Loucy (cell line): Measurements from ENCODE around the gene ARSI.
A peak's percentile ranks its signal among the peaks of the same experiment; 100 is the strongest.

ENCODE experiments used
- H2AFZ ChIP-seq: fragments of 200-600 bp; sonication (generic); 2 replicates; pipeline ENCODE4 v1.6.0; 2016; ENCODE audit warnings: antibody characterized with exemption, mild to moderate bottlenecking, low read length, moderate library complexity
- H3F3A ChIP-seq: fragments of 200-600 bp; 2 replicates; pipeline ENCODE4 v1.6.0; 2016; ENCODE audit warnings: antibody characterized with exemption, low read depth, mild to moderate bottlenecking
- H3K27me3 ChIP-seq: fragments of 200-600 bp; sonication (generic); 2 replicates; pipeline ENCODE4 v1.6.1; 2014; ENCODE audit warnings: low read length, mild to moderate bottlenecking; ENCODE audit not compliant: insufficient read depth, poor library complexity, severe bottlenecking
- H3K36me3 ChIP-seq: fragments of 200-600 bp; sonication (generic); 2 replicates; pipeline ENCODE4 v1.6.1; 2016; ENCODE audit warnings: low read length; ENCODE audit not compliant: insufficient read depth
- H3K4me1 ChIP-seq: fragments of 200-600 bp; sonication (generic); 2 replicates; pipeline ENCODE4 v1.5.1; 2014; ENCODE audit warnings: low read length, mild to moderate bottlenecking; ENCODE audit not compliant: insufficient read depth, poor library complexity, severe bottlenecking
- H3K4me2 ChIP-seq: fragments of 200-600 bp; sonication (generic); 2 replicates; pipeline ENCODE4 v1.6.0; 2014; ENCODE audit warnings: antibody characterized with exemption, low read length, low read depth, mild to moderate bottlenecking; ENCODE audit not compliant: poor library complexity, severe bottlenecking
- H3K4me3 ChIP-seq: fragments of 200-600 bp; sonication (generic); 2 replicates; pipeline ENCODE4 v1.5.1; 2014; ENCODE audit warnings: low read length, mild to moderate bottlenecking, mixed read lengths; ENCODE audit not compliant: poor library complexity, severe bottlenecking
- H3K79me2 ChIP-seq: fragments of 200-600 bp; sonication (generic); 2 replicates; pipeline ENCODE4 v1.6.1; 2014; ENCODE audit warnings: low read length; ENCODE audit not compliant: insufficient read depth
- H3K9ac ChIP-seq: fragments of 200-600 bp; sonication (generic); 2 replicates; pipeline ENCODE4 v1.6.0; 2014; ENCODE audit warnings: mild to moderate bottlenecking, low read depth, low read length, moderate library complexity; ENCODE audit not compliant: poor library complexity, severe bottlenecking
- H3K9me2 ChIP-seq: fragments of 200-600 bp; sonication (generic); replicated peaks from 2 replicates; pipeline ENCODE4 v1.6.1; 2016; ENCODE audit warnings: low read depth, low read length, mixed read lengths
- H3K9me3 ChIP-seq: fragments of 200-600 bp; sonication (generic); 2 replicates; pipeline ENCODE4 v1.6.1; 2014; ENCODE audit warnings: mild to moderate bottlenecking, antibody characterized with exemption, low read length, low read depth; ENCODE audit not compliant: insufficient read depth
- H4K20me1 ChIP-seq: fragments of 200-600 bp; sonication (generic); 2 replicates; pipeline ENCODE4 v1.6.0; 2014; ENCODE audit warnings: antibody characterized with exemption, low read length, mild to moderate bottlenecking; ENCODE audit not compliant: insufficient read depth, poor library complexity, severe bottlenecking
- EZH2phosphoT487 ChIP-seq: fragments of 200-600 bp; IDR thresholded peaks from 2 replicates; pipeline ENCODE4 v1.6.1; 2018; ENCODE audit warnings: antibody characterized with exemption, mild to moderate bottlenecking, moderate library complexity, borderline replicate concordance
- TF ChIP-seq, protein P1 (sequence below): fragments of 200-600 bp; sonication (generic); conservative IDR thresholded peaks from 2 replicates; pipeline ENCODE4 v1.5.1; 2014; ENCODE audit warnings: mild to moderate bottlenecking, antibody characterized with exemption, low read length

ARSI gene

DNA sequence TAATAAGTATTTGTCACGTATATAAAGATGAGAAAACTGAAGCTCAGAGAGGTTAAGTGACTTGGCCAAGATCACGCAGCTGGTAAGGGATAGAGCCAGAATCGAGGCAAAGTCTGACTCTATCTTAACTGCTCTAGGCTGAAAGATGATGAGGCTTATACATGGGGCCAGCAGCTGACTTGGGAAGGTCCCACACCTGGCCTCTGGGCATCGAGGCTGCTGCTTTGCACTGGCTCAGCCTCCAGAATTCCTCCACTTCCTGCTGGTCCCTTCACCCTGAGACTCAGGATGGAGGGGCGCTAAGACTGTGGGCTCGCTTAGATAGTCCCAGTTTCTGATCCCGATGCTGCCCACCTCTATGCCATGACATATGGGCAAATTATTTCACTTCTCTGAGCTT, 48.3 kb downstream of the ARSI start:
- H3K4me3 ChIP-seq: no peak overlapping the region
- no peaks in the 10 kb centered on the region for H3K79me2 ChIP-seq
- TF ChIP-seq, protein P1, sequence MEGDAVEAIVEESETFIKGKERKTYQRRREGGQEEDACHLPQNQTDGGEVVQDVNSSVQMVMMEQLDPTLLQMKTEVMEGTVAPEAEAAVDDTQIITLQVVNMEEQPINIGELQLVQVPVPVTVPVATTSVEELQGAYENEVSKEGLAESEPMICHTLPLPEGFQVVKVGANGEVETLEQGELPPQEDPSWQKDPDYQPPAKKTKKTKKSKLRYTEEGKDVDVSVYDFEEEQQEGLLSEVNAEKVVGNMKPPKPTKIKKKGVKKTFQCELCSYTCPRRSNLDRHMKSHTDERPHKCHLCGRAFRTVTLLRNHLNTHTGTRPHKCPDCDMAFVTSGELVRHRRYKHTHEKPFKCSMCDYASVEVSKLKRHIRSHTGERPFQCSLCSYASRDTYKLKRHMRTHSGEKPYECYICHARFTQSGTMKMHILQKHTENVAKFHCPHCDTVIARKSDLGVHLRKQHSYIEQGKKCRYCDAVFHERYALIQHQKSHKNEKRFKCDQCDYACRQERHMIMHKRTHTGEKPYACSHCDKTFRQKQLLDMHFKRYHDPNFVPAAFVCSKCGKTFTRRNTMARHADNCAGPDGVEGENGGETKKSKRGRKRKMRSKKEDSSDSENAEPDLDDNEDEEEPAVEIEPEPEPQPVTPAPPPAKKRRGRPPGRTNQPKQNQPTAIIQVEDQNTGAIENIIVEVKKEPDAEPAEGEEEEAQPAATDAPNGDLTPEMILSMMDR: no peak
- no peak for TF ChIP-seq EZH2phosphoT487
- H3K36me3 ChIP-seq: no peaks in the 10 kb centered on the region
- no peak overlapping the region for H3K4me2 ChIP-seq
- H2AFZ ChIP-seq: no peak overlapping the region
- H3K9me2 ChIP-seq: no peaks in the 10 kb centered on the region
- no peaks in the 10 kb centered on the region for H3F3A ChIP-seq
- H3K4me1 ChIP-seq: peaks cover 11% of the 10 kb centered on the region
- H3K9me3 ChIP-seq: no peaks in the 10 kb centered on the region
- no peaks in the 10 kb centered on the region for H3K27me3 ChIP-seq
- no peak overlapping the region for H3K9ac ChIP-seq
- H4K20me1 ChIP-seq: no peaks in the 10 kb centered on the region

DNA sequence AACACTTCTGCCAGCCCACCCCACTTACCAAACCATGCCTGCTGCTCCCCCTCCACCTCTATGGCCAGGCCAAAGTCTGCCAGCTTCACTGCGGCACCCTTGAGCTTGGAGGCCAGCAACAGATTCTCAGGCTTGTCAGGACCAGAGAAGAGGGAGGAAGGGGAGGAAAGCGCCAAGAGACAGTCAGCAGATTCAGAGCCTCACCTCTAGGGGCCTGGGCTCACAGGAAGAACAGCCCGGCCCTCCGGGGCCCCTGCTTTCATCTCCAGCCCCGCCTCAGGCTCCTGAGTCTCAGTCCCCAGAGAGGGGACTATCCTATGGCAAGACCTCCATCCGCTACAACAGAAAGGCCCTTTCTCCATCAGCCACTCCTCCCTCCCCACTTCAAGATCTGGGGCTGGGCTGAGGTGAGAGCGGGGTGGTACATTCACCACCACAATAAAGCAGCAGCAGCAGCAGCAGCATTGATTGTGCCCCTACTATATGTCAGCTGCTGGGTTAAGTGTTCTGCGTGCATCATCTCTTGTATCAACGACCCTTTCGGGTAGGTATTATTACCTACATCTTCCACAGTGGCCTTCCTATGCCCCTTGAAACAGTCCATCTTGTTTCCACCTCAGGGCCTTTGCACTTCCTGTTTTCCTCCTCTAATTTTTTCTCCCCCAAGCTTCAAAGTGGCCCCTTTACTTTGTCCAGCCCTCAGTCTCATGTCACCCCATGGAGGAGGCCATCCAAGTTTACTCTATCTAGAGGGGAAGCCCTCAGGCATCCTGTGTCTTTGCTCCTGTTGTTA, 49.1 kb downstream of the ARSI start:
- no peaks in the 10 kb centered on the region for H3K79me2 ChIP-seq
- H3K4me2 ChIP-seq: no peak overlapping the region
- TF ChIP-seq, protein P1: peak; percentile 24; the same call in 1 of the 2 replicates
- no peak for TF ChIP-seq EZH2phosphoT487
- H2AFZ ChIP-seq: no peak overlapping the region; the same call in 1 of the 2 replicates
- no peaks in the 10 kb centered on the region for H3K36me3 ChIP-seq
- H3K4me1 ChIP-seq: peaks cover 11% of the 10 kb centered on the region
- H3K9me2 ChIP-seq: no peaks in the 10 kb centered on the region
- no peak overlapping the region for H3K9ac ChIP-seq
- H3K4me3 ChIP-seq: no peak overlapping the region
- no peaks in the 10 kb centered on the region for H3K27me3 ChIP-seq
- H3F3A ChIP-seq: no peaks in the 10 kb centered on the region
- no peaks in the 10 kb centered on the region for H3K9me3 ChIP-seq
- H4K20me1 ChIP-seq: no peaks in the 10 kb centered on the region

DNA sequence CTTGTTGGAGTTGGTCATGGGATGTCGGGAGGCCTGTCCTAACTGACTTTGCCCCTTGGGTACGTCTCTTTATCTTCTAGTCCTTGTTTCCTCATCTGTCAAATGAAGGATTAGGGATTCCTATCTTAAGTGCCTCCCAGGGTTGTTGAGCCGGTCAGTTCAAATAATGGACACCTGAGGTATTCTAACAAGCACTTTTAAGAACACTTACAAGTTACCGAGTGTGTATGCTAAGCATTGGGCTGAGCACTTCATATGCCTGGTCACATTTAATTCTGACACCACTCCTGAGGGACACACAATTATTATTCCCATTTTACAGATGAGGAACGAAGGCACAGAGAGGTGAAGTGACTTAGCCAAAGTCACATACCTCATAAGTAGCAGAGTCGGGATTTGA, 50.2 kb downstream of the ARSI start:
- peaks cover 5% of the 10 kb centered on the region for H3K4me1 ChIP-seq
- H3K9me2 ChIP-seq: no peaks in the 10 kb centered on the region
- H3K4me2 ChIP-seq: no peak overlapping the region
- no peak overlapping the region for H3K9ac ChIP-seq
- H3F3A ChIP-seq: no peaks in the 10 kb centered on the region
- H3K27me3 ChIP-seq: no peaks in the 10 kb centered on the region
- no peaks in the 10 kb centered on the region for H3K79me2 ChIP-seq
- TF ChIP-seq, protein P1: no peak
- TF ChIP-seq EZH2phosphoT487: no peak
- H3K9me3 ChIP-seq: no peaks in the 10 kb centered on the region
- no peaks in the 10 kb centered on the region for H3K36me3 ChIP-seq
- H3K4me3 ChIP-seq: no peak overlapping the region
- H4K20me1 ChIP-seq: no peaks in the 10 kb centered on the region
- H2AFZ ChIP-seq: no peak overlapping the region
